Measurements from ENCODE around the gene BOC. TPM values are rescaled to one million over a fixed set of nuclear protein-coding genes. Genes with fewer than 3 reads are reported as not detected.
"Not testable (repeated sequence)": the region's sequence is repeated elsewhere in the genome, so short reads cannot be mapped to it uniquely, and the experiment has no call there.

BOC gene
- 0.50 TPM for total RNA-seq

DNA sequence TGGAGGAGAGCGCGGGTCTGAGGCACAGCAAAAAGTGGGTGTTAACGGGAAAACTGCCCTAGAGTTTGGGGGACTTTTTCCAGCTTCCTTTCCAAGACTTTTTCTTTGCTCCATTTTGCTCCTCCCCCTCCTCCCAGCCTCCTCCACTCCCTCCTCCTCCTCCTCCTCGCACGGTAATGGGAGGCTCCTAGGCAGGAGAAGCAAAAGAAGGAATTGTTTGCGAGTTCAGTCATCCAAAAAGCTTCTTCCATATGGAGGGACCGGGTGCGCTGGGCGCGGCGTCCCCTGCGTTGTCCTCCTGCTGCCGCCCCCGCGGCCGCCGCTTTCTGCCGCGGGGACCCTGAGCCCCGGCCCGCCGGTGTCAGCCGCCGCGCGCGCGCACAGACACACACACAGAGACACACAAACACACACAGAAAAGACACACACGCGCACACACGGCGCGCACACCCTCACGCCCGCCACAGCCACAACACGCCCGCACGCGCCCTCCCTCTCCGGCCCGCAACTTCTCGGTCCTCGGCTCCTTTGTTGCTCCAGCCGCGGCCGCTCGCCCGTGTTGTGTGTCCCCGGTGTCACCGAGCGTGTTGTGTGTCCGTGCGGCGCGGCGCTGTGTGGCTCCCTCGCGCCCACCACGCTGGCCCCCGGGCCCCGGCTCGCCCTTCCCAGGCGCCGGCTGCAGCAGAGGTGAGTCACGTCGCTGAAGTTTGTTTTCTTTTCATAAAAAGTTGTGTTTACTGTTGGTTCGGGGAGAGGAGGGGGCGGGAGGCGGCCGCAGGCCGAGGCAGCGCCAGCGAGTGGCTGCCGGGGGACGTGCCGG, at the start of gene BOC:
BOC (plus strand) TSS at position 228 of the 820 bp plus-strand sequence. CDS start 38,246 bp downstream, outside the sequence.
- ATAC-seq (peak; percentile 56), DNase-seq (ENCODE audit: low spot score) (no peak)

DNA sequence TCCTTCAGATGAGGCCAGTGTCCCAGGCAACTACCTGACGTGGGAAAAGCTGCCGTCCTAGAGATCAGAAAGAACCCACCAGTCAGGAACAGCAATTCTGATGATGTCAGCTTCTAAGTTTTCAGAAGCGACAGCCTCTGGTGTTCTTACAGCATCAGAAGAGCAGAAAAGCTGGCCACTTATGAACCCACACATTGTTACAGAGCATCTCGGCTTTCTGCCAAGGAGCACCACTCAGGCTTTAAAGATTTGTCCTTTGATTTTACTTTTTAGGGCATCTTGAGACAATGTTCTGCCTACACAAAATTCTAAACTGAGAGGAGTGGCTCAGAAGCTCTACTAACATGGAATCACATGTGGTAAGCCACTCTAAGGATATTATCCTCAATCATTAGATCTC, 49.7 kb upstream of the BOC start:
- ATAC-seq, result no peak
- DNase-seq (ENCODE audit: low spot score), result no peak

- DNase-seq (ENCODE audit: low spot score), result no peak
- no peak for ATAC-seq
Measured at GRCh38 chr3:113163152-113163551, 48.2 kb upstream of the BOC start.

GRCh38 chr3:113165841-113166240, 45.5 kb upstream of the BOC start:
- DNase-seq (ENCODE audit: low spot score) (no peak), ATAC-seq (no peak)

DNA sequence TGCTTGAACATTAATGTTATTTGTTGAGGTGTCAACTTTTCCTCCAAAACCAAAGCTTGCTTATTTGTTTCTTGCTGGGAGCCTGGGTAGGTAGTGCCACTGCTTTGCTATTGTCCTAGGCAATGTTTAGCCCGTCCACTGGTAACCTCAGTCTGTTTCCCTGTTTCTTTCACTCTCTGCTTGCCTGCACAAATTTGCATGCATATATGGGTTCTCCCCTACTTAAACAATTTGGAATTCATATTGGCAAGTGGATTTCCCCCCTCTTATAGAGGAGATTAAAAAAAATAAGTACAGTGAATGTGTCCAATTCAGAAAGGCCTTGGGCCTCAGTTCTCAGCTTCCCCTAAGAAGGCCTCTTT, 45.0 kb upstream of the BOC start:
- ATAC-seq (no peak), DNase-seq (ENCODE audit: low spot score) (no peak)

GRCh38 chr3:113166719-113167492, 44.5 kb upstream of the BOC start:
- ATAC-seq (no peak), DNase-seq (ENCODE audit: low spot score) (no peak)

DNA sequence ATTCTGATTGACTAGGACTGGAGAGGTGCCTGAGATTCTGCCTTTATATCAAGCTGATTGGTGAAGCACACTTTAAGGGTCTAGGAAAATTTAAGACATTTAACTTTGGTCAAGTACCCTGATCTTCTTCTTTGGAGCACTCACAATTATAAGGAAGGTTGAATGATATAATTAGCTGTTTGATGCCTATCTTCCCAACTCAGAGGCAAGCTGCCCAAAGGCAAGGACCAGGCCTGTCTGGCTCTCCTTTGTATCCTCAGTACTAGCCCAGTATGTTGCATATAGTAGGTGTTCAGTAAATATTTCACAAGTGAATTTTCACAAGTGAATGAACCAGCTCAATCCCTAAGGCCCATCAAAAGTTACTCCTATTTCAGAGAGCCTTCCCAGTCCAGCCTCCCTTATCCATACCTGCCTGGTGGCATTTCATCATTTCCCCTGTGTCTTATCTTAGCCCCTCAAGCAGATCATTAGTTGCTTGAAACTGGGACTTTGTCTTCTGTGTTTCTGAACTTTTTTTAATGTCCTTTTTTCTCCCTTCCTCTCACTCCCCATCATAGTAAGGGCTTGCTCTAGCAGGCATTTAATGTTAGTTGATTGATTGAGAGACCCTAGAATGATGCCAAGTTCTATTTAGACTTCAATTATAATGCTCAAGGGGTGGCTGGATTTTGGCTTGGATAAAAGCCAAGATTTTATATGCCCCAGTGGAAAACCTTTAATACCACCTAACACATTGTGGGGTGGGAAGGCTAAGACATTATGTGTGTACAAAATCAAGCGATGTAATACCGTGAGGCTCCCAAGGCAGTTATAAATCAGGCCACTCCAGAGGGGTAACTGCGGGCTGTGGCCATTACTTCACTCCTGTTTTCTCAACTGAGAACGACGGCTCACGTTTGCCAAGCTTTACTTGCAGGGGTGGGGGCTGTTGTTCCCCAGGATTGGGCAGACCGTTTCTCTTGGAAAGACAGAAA, 43.2 kb upstream of the BOC start:
- no peak for DNase-seq (ENCODE audit: low spot score)
- no peak for ATAC-seq

- ATAC-seq, result no peak
- DNase-seq (ENCODE audit: low spot score), result no peak
Measured at GRCh38 chr3:113169891-113170452, 41.4 kb upstream of the BOC start.

GRCh38 chr3:113170771-113171170, 40.6 kb upstream of the BOC start:
- ATAC-seq (no peak), DNase-seq (ENCODE audit: low spot score) (no peak)

- not testable (repeated sequence) for DNase-seq (ENCODE audit: low spot score); ATAC-seq
Measured at GRCh38 chr3:113171675-113172300, 39.6 kb upstream of the BOC start.

- DNase-seq (ENCODE audit: low spot score) (no peak), ATAC-seq (no peak)
Measured at GRCh38 chr3:113173102-113173501, 38.3 kb upstream of the BOC start.

GRCh38 chr3:113174304-113174703, 37.1 kb upstream of the BOC start:
- ATAC-seq (no peak), DNase-seq (ENCODE audit: low spot score) (no peak)

DNA sequence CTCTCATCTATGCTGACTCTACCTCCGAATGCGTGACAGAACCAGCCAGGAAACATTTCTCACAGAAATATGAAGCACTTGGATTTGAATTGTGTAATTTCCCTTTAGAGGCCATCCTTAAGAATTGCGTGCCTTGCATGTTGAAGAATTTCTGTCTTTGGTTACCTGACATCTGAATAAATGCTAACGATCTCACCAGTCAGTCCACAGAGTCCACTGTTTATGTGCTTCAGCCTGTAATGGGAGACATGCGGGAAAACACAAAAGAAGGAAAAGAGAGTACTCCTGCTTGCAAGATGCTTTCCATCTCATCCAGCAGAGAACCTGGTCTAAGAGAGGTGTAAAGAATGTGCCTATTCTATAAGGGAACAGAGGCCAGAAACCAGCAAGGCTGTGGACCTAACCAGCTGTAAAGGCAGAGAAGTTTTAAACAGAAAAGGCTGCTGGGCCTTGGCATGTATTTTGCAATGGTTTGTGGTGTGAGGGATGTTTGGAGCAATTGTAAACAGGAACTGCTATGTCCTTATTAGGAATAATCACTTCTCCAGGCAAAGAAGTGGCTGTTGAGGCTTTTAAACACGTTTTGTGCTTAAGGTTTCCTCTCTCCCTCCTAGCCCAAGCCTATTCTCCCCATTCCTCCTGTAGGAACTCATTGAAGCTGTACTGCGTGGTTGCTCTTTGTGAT, 36.4 kb upstream of the BOC start:
- no peak for DNase-seq (ENCODE audit: low spot score)
- ATAC-seq, result no peak

GRCh38 chr3:113177526-113177925, 33.8 kb upstream of the BOC start:
- ATAC-seq (no peak), DNase-seq (ENCODE audit: low spot score) (no peak)

DNA sequence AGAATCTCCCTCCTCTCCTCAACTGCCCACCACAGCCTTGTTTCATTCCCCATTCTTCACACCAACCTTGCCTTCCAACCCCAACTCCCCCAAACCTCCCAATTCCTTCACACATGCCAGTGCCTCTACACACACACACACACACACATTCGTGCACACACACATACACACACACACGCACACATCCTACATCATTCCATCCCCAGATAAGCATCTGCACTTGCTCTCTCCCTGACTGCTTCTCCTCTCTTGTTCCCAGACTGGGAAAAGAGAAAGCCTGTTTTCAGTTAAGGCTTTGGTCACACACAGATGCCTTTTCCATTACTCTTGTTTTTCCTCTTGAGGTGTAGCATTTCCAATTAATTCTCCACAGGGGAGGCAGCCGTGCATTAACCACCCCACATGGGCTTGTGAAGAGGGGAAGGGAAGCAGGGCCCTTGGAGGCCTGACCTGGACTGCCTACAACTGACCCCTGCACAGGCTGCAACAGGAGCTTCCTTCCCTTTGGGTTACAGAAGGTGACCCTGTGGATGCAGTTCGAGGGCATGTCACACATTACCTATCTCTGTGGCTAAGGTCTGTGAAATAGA, 32.0 kb upstream of the BOC start:
- ATAC-seq, result no peak

GRCh38 chr3:113183748-113184661, 27.4 kb upstream of the BOC start:
- no peak for DNase-seq (ENCODE audit: low spot score)
- ATAC-seq, result no peak

More for the DNA sequence above, 32.0 kb upstream of the BOC start:
- no peak for DNase-seq (ENCODE audit: low spot score)

DNA sequence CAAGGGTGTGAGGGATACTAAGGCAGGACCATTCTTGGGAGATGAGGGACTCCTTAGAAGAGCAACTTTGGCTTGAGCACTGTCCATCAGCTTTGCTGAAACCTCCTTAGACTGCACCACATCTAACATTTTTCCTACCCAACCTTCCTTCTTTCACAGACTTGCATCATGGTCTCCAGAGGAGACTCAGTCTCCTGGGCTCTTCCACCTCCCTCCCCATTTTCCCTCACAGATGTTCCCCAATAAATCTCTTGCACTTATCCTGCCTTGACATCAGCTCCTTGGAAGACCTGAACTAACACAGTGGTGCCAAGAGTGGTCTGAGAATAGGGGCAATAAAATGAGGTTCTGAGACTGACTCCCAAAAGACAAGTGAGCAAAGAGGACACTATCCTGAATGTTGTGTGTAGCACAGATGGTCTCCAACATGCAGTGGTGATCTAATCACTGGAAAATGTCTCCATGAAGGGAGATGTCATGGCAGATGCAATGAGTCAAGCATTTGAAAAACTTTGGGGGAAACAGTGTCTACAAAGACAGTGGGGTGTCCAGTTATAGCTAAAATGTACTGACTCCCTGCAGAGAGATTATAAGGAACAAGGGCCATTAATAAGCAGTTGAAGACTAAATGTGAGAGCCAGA, 26.0 kb upstream of the BOC start:
- ATAC-seq (no peak), DNase-seq (ENCODE audit: low spot score) (no peak)

DNA sequence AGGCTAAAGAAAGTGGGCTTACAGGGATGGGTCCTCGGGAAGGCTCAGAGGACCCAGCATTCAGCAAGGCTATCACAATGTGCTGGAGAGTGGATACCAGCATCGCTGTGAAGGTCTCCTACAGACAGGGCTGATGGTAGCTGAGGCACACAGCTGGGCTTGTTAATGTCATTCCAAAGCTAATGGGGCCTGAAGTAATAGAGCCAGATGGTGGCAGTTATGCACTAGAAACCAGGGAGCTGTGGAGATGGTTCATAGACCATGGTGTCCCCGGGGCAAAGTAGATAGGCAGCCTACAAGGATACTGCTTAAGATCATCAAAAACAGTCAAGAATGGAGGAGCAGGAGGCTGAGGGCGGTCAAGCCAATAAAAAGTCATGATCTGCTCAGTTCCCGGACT, 24.8 kb upstream of the BOC start:
- no peak for DNase-seq (ENCODE audit: low spot score)
- no peak for ATAC-seq
